Stomach smooth muscle (tissue), 2 donors: ENCODE results near the gene ZSWIM9.
"Not testable (repeated sequence)": the region's sequence is repeated elsewhere in the genome, so short reads cannot be mapped to it uniquely, and the experiment has no call there.

Experiments used
- H3K27ac ChIP-seq: one replicate; pipeline ENCODE4 v1.7.0; 2013; ENCODE audit warnings: mild to moderate bottlenecking, low read length, inconsistent platforms
- H3K27me3 ChIP-seq, 2 donors: one replicate each; pipeline ENCODE4 v1.7.0; 2013; ENCODE audit warnings: low read length in 2 of 2; ENCODE audit not compliant: insufficient read depth in 2 of 2, control insufficient read depth in 1 of 2
- H3K36me3 ChIP-seq, 2 donors: one replicate each; pipeline ENCODE4 v1.7.0; 2013; ENCODE audit warnings: low read length in 2 of 2; ENCODE audit not compliant: control insufficient read depth in 2 of 2, insufficient read depth in 2 of 2
- H3K4me1 ChIP-seq: one replicate; pipeline ENCODE4 v1.7.0; 2013; ENCODE audit warnings: low read length; ENCODE audit not compliant: control insufficient read depth, insufficient read depth
- H3K4me3 ChIP-seq, 2 donors: one replicate each; pipeline ENCODE4 v1.7.0; 2013; ENCODE audit warnings: low read length in 2 of 2
- H3K9ac ChIP-seq, 2 donors: one replicate each; pipeline ENCODE4 v1.7.0; 2013; ENCODE audit warnings: low read length in 2 of 2, mild to moderate bottlenecking in 1 of 2
- H3K9me3 ChIP-seq, 2 donors: one replicate each; pipeline ENCODE4 v1.7.0; 2013; ENCODE audit warnings: low read length in 2 of 2; ENCODE audit not compliant: control insufficient read depth in 2 of 2
- donor health status: healthy.
- donor health status: Pancreatic carcinoma.

Gene ZSWIM9

GRCh38 chr19:48216933-48217332 is 46.5 kb downstream of the ZSWIM9 start:
- Histone ChIP-seq H3K27ac (no peak overlapping the region), H3K9me3 (no peaks in the 10 kb centered on the region), H3K27me3 (no peaks in the 10 kb centered on the region), H3K4me3 (no peak overlapping the region), H3K4me1 (no peaks in the 10 kb centered on the region), H3K36me3 (peaks cover 6 to 7% of the 10 kb centered on the region in 2 donors), H3K9ac (no peak overlapping the region)

- Histone ChIP-seq H3K9me3 (no peaks in the 10 kb centered on the region), H3K9ac (no peak overlapping the region), H3K36me3 (peaks cover 3 to 5% of the 10 kb centered on the region in 2 donors), H3K27me3 (no peaks in the 10 kb centered on the region), H3K27ac (no peak overlapping the region), H3K4me3 (no peak overlapping the region), H3K4me1 (no peaks in the 10 kb centered on the region)
Measured at GRCh38 chr19:48218997-48219396, 48.5 kb downstream of the ZSWIM9 start.

- not testable (repeated sequence) for H3K36me3 ChIP-seq, H3K4me1 ChIP-seq, H3K9me3 ChIP-seq, H3K4me3 ChIP-seq, H3K27ac ChIP-seq, H3K27me3 ChIP-seq, H3K9ac ChIP-seq
Measured at GRCh38 chr19:48220784-48221183, 50.3 kb downstream of the ZSWIM9 start.

- Histone ChIP-seq H3K36me3 (no peaks in the 10 kb centered on the region), H3K27ac (no peak overlapping the region)
Measured at GRCh38 chr19:48221628-48222027, 51.1 kb downstream of the ZSWIM9 start.

GRCh38 chr19:48230555-48231129 is 60.2 kb downstream of the ZSWIM9 start:
- H3K4me3 ChIP-seq: no peak overlapping the region
- H3K27me3 ChIP-seq: no peaks in the 10 kb centered on the region
- H3K9me3 ChIP-seq: no peaks in the 10 kb centered on the region
- H3K27ac ChIP-seq: no peak overlapping the region
- H3K4me1 ChIP-seq: no peaks in the 10 kb centered on the region
- no peak overlapping the region for H3K9ac ChIP-seq
- H3K36me3 ChIP-seq: peaks cover 25 to 28% of the 10 kb centered on the region in 2 donors

More at GRCh38 chr19:48221628-48222027, 51.1 kb downstream of the ZSWIM9 start:
- Histone ChIP-seq H3K9ac (no peak overlapping the region), H3K4me1 (no peaks in the 10 kb centered on the region), H3K27me3 (no peaks in the 10 kb centered on the region), H3K9me3 (no peaks in the 10 kb centered on the region), H3K4me3 (no peak overlapping the region)

- Histone ChIP-seq H3K36me3 (peaks cover 12 to 21% of the 10 kb centered on the region in 2 donors), H3K27me3 (no peaks in the 10 kb centered on the region), H3K9ac (no peak overlapping the region), H3K4me1 (no peaks in the 10 kb centered on the region), H3K4me3 (no peak overlapping the region), H3K27ac (no peak overlapping the region), H3K9me3 (no peaks in the 10 kb centered on the region)
Measured at GRCh38 chr19:48237057-48237456, 66.6 kb downstream of the ZSWIM9 start.

GRCh38 chr19:48239120-48239519 is 68.6 kb downstream of the ZSWIM9 start:
- H3K27me3 ChIP-seq: no peaks in the 10 kb centered on the region
- no peak overlapping the region for H3K9ac ChIP-seq
- no peak overlapping the region for H3K4me3 ChIP-seq
- H3K9me3 ChIP-seq: no peaks in the 10 kb centered on the region
- H3K27ac ChIP-seq: no peak overlapping the region
- H3K36me3 ChIP-seq: peaks cover 5 to 9% of the 10 kb centered on the region in 2 donors
- H3K4me1 ChIP-seq: no peaks in the 10 kb centered on the region

GRCh38 chr19:48239582-48240141 is 69.2 kb downstream of the ZSWIM9 start:
- Histone ChIP-seq H3K9me3 (no peaks in the 10 kb centered on the region), H3K9ac (no peak overlapping the region), H3K27ac (no peak overlapping the region), H3K4me3 (no peak overlapping the region), H3K27me3 (no peaks in the 10 kb centered on the region), H3K4me1 (no peaks in the 10 kb centered on the region), H3K36me3 (peaks cover 5 to 9% of the 10 kb centered on the region in 2 donors)

- not testable (repeated sequence) for H3K27ac ChIP-seq, H3K4me1 ChIP-seq, H3K27me3 ChIP-seq, H3K9me3 ChIP-seq, H3K9ac ChIP-seq, H3K4me3 ChIP-seq
- H3K36me3 ChIP-seq: peaks cover 9 to 12% of the 10 kb centered on the region in 2 donors
Measured at GRCh38 chr19:48241771-48242170, 71.3 kb downstream of the ZSWIM9 start.

GRCh38 chr19:48244281-48244680 is 73.8 kb downstream of the ZSWIM9 start:
- H3K27me3 ChIP-seq: no peaks in the 10 kb centered on the region
- no peak overlapping the region for H3K9ac ChIP-seq
- H3K9me3 ChIP-seq: no peaks in the 10 kb centered on the region
- no peak overlapping the region for H3K27ac ChIP-seq
- H3K36me3 ChIP-seq: peaks cover 5 to 12% of the 10 kb centered on the region in 2 donors
- H3K4me3 ChIP-seq: no peak overlapping the region
- H3K4me1 ChIP-seq: no peaks in the 10 kb centered on the region

GRCh38 chr19:48246101-48246500 is 75.6 kb downstream of the ZSWIM9 start:
- no peaks in the 10 kb centered on the region for H3K9me3 ChIP-seq
- no peak overlapping the region for H3K4me3 ChIP-seq
- H3K27me3 ChIP-seq: no peaks in the 10 kb centered on the region
- peaks cover 2 to 6% of the 10 kb centered on the region in 2 donors for H3K36me3 ChIP-seq
- H3K27ac ChIP-seq: no peak overlapping the region
- H3K4me1 ChIP-seq: no peaks in the 10 kb centered on the region
- no peak overlapping the region for H3K9ac ChIP-seq
